Measurements from ENCODE around the gene PVALB.

DNA sequence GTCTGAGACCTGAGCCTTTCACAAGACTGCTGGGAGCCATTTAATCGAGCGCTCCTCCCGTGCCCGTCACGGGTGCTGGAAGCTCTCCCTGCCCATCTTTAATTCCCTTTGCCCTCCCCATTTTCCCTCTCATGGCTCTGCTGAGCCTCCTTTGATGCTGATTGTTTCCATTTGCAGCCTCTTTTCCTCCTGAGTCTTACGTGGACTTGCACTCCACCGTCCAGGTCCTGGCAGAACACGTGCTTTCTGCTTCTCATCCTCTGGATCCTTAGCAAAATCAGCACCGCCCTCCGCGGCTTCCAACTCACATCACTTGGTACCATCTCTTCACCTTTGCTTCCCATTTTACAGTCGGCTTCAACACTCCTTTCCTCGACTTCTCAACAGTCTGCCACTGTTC, 48.2 kb downstream of the PVALB start:
- TF ChIP-seq, protein P1, sequence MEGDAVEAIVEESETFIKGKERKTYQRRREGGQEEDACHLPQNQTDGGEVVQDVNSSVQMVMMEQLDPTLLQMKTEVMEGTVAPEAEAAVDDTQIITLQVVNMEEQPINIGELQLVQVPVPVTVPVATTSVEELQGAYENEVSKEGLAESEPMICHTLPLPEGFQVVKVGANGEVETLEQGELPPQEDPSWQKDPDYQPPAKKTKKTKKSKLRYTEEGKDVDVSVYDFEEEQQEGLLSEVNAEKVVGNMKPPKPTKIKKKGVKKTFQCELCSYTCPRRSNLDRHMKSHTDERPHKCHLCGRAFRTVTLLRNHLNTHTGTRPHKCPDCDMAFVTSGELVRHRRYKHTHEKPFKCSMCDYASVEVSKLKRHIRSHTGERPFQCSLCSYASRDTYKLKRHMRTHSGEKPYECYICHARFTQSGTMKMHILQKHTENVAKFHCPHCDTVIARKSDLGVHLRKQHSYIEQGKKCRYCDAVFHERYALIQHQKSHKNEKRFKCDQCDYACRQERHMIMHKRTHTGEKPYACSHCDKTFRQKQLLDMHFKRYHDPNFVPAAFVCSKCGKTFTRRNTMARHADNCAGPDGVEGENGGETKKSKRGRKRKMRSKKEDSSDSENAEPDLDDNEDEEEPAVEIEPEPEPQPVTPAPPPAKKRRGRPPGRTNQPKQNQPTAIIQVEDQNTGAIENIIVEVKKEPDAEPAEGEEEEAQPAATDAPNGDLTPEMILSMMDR (IDR thresholded peaks at IDR 0.05) = no peak
- no peak for TF ChIP-seq POLR2A (IDR thresholded peaks at IDR 0.05)

All from heart left ventricle (tissue), 13 donors.